ENCODE data around the gene CORIN.

GRCh38 chr4:47855350-47855749 is 17.5 kb upstream of the CORIN start:
- TF ChIP-seq CTCF (IDR thresholded peaks at IDR 0.05; ENCODE audit: low read depth, low read length), result no peak
- TF ChIP-seq EZH2phosphoT487 (IDR thresholded peaks at IDR 0.05; ENCODE audit: low read depth), result no peak
